Activated CD4-positive, alpha-beta memory T cell treated with anti-CD3 and anti-CD28 coated beads for 36 hours (primary cell): ENCODE results near the gene LIX1L. TPM values are rescaled to one million over a fixed set of nuclear protein-coding genes. Genes with fewer than 3 reads are reported as not detected.
A peak's percentile ranks its signal among the peaks of the same experiment; 100 is the strongest.

Experiments
- CTCF ChIA-PET: fragments of 350-600 bp; sonication (Branson Sonifier 250); formaldehyde crosslinking; loops from one replicate; lab custom pipeline; 2021; ENCODE audit warnings: antibody characterized with exemption, inconsistent platforms; lab: Charles Lee
- POLR2A ChIA-PET: fragments of 350-600 bp; sonication (Branson Sonifier 250); formaldehyde crosslinking; loops from one replicate; lab custom pipeline; 2021; ENCODE audit warnings: antibody characterized with exemption; lab: Charles Lee
- DNase-seq: peaks from one replicate; pipeline ENCODE4 v3.0.0-alpha.2; 2020
- H3K27ac Mint-ChIP-seq: one replicate; pipeline ENCODE4 v1.8.0; 2021; ENCODE audit warnings: mixed read lengths
- H3K27me3 Mint-ChIP-seq: one replicate; pipeline ENCODE4 v1.8.0; 2021; ENCODE audit warnings: mixed read lengths
- H3K36me3 Mint-ChIP-seq: one replicate; pipeline ENCODE4 v1.8.0; 2021; ENCODE audit warnings: mixed read lengths
- H3K4me1 Mint-ChIP-seq: one replicate; pipeline ENCODE4 v1.8.0; 2021; ENCODE audit warnings: low read depth, mixed read lengths
- H3K4me3 Mint-ChIP-seq: one replicate; pipeline ENCODE4 v1.8.0; 2021; ENCODE audit warnings: mild to moderate bottlenecking, mixed read lengths
- H3K9me3 Mint-ChIP-seq: one replicate; pipeline ENCODE4 v1.8.0; 2021; ENCODE audit warnings: mixed read lengths
- intact Hi-C: fragments of 100-400 bp; cut with micrococcal nuclease; formaldehyde crosslinking; loops from one replicate; pipeline ENCODE4 v1.15.1; 2023
- total RNA-seq, 2 experiments: library from RNA; stranded (reverse); gene quantifications; one replicate each; pipeline ENCODE4 v1.2.3, GENCODE V29; 2021

The LIX1L gene
- total RNA-seq, 2 experiments from 2014 or later: 46.6 to 47.8 TPM

- peaks cover 63% of the 10 kb centered on the region for H3K4me1 Mint-ChIP-seq
Observed at GRCh38 chr1:145994391-145995120, 36.7 kb upstream of the LIX1L start.

GRCh38 chr1:145993618-145994390 lies 36.0 kb upstream of the LIX1L start:
- no peak for DNase-seq
- H3K27ac Mint-ChIP-seq: peak overlapping the region; percentile 92
- intact Hi-C loops: no loop called here
- no peaks in the 10 kb centered on the region for H3K9me3 Mint-ChIP-seq
- H3K27me3 Mint-ChIP-seq: no peaks in the 10 kb centered on the region
- H3K4me3 Mint-ChIP-seq: peak overlapping the region; percentile 88
- H3K4me1 Mint-ChIP-seq: peaks cover 57% of the 10 kb centered on the region
- ChIA-PET POLR2A (interaction anchor here (0.6 to 13.2 kb wide), 4 partner anchors 9 to 30 kb away, joined by 3 to 183 read pairs (median 4); partner anchors contain the start of genes ANKRD34A and POLR3GL), CTCF (interaction anchor here (1.3 to 5.2 kb wide), 3 partner anchors 12 to 30 kb away, joined by 3 to 43 read pairs (median 13); partner anchors contain the start of gene ANKRD34A)
- peaks cover 38% of the 10 kb centered on the region for H3K36me3 Mint-ChIP-seq

More at GRCh38 chr1:145994391-145995120, 36.7 kb upstream of the LIX1L start:
- POLR2A ChIA-PET: interaction anchor here (0.6 to 13.2 kb wide), 5 partner anchors 9 to 75 kb away, joined by 3 to 183 read pairs (median 3); partner anchors contain the start of genes ANKRD34A and POLR3GL
- peak overlapping the region; percentile 92 for H3K27ac Mint-ChIP-seq
- intact Hi-C loops: loop anchor here (5.0 kb wide), 2 partner anchors 137 to 167 kb away; partner anchors contain the start of gene PIAS3
- no peaks in the 10 kb centered on the region for H3K27me3 Mint-ChIP-seq
- H3K4me3 Mint-ChIP-seq: peak overlapping the region; percentile 88
- CTCF ChIA-PET: interaction anchor here (1.7 to 5.2 kb wide), 5 partner anchors 10 to 16 kb away, joined by 5 to 72 read pairs (median 13); no protein-coding TSS in a partner anchor
- peaks cover 38% of the 10 kb centered on the region for H3K36me3 Mint-ChIP-seq
- peak; percentile 74 for DNase-seq
- no peaks in the 10 kb centered on the region for H3K9me3 Mint-ChIP-seq

GRCh38 chr1:145992958-145993617 lies 35.3 kb upstream of the LIX1L start:
- H3K27me3 Mint-ChIP-seq: no peaks in the 10 kb centered on the region
- peak overlapping the region; percentile 92 for H3K27ac Mint-ChIP-seq
- ChIA-PET POLR2A (interaction anchor here (13.2 kb wide), 1 partner anchor 13 kb away, joined by 183 read pairs; no protein-coding TSS in a partner anchor), CTCF (interaction anchor here (0.6 to 5.2 kb wide), 4 partner anchors 13 to 29 kb away, joined by 3 to 43 read pairs (median 8); partner anchors contain the start of gene ANKRD34A)
- H3K36me3 Mint-ChIP-seq: peaks cover 38% of the 10 kb centered on the region
- peaks cover 56% of the 10 kb centered on the region for H3K4me1 Mint-ChIP-seq
- no peak for DNase-seq
- H3K4me3 Mint-ChIP-seq: peak overlapping the region; percentile 88
- no peaks in the 10 kb centered on the region for H3K9me3 Mint-ChIP-seq
- intact Hi-C loops: no loop called here

- H3K4me3 Mint-ChIP-seq: peak overlapping the region; percentile 88
- H3K4me1 Mint-ChIP-seq: peaks cover 56% of the 10 kb centered on the region
- no peak for DNase-seq
- intact Hi-C loops: no loop called here
- H3K27ac Mint-ChIP-seq: peak overlapping the region; percentile 92
- no peaks in the 10 kb centered on the region for H3K27me3 Mint-ChIP-seq
- no peaks in the 10 kb centered on the region for H3K9me3 Mint-ChIP-seq
- ChIA-PET POLR2A (interaction anchor here (13.2 kb wide), 1 partner anchor 12 kb away, joined by 183 read pairs; no protein-coding TSS in a partner anchor), CTCF (interaction anchor here (0.6 to 5.2 kb wide), 3 partner anchors 14 to 20 kb away, joined by 3 to 43 read pairs (median 13); no protein-coding TSS in a partner anchor)
- peaks cover 38% of the 10 kb centered on the region for H3K36me3 Mint-ChIP-seq
Observed at GRCh38 chr1:145992502-145992936, 34.7 kb upstream of the LIX1L start.

GRCh38 chr1:145991735-145992412 lies 34.1 kb upstream of the LIX1L start:
- DNase-seq: no peak
- Mint-ChIP-seq H3K4me3 (no peak overlapping the region), H3K27ac (peak overlapping the region; percentile 92), H3K9me3 (no peaks in the 10 kb centered on the region), H3K4me1 (peaks cover 54% of the 10 kb centered on the region), H3K36me3 (peaks cover 38% of the 10 kb centered on the region), H3K27me3 (no peaks in the 10 kb centered on the region)
- ChIA-PET CTCF (interaction anchor here (2.1 to 5.2 kb wide), 3 partner anchors 10 to 14 kb away, joined by 8 to 43 read pairs (median 13); no protein-coding TSS in a partner anchor), POLR2A (interaction anchor here (13.2 kb wide), 1 partner anchor 12 kb away, joined by 183 read pairs; no protein-coding TSS in a partner anchor)
- intact Hi-C loops: no loop called here

GRCh38 chr1:145990249-145990855 lies 32.5 kb upstream of the LIX1L start:
- ChIA-PET POLR2A (interaction anchor here (1.1 to 13.2 kb wide), 2 partner anchors 10 to 12 kb away, joined by 3 to 183 read pairs; no protein-coding TSS in a partner anchor), CTCF (interaction anchor here (2.1 to 5.2 kb wide), 3 partner anchors 8 to 42 kb away, joined by 6 to 43 read pairs (median 8); no protein-coding TSS in a partner anchor)
- Mint-ChIP-seq H3K27ac (peak overlapping the region; percentile 6), H3K36me3 (peaks cover 29% of the 10 kb centered on the region), H3K9me3 (no peaks in the 10 kb centered on the region), H3K4me3 (no peak overlapping the region), H3K27me3 (no peaks in the 10 kb centered on the region), H3K4me1 (peaks cover 63% of the 10 kb centered on the region)
- no peak for DNase-seq
- intact Hi-C loops: no loop called here

GRCh38 chr1:145988773-145989172 lies 31.0 kb upstream of the LIX1L start:
- ChIA-PET POLR2A (interaction anchor here (0.6 to 13.2 kb wide), 2 partner anchors 9 to 18 kb away, joined by 3 to 183 read pairs; no protein-coding TSS in a partner anchor), CTCF (interaction anchor here (1.2 to 2.5 kb wide), 6 partner anchors 9 to 142 kb away, joined by 3 to 17 read pairs (median 8); no protein-coding TSS in a partner anchor)
- Mint-ChIP-seq H3K4me3 (no peak overlapping the region), H3K27ac (peak overlapping the region; percentile 50), H3K9me3 (no peaks in the 10 kb centered on the region), H3K36me3 (peaks cover 14% of the 10 kb centered on the region), H3K27me3 (no peaks in the 10 kb centered on the region), H3K4me1 (peaks cover 66% of the 10 kb centered on the region)
- no peak for DNase-seq
- intact Hi-C loops: no loop called here

- Mint-ChIP-seq H3K36me3 (peaks cover 5% of the 10 kb centered on the region), H3K4me1 (peaks cover 58% of the 10 kb centered on the region), H3K27me3 (no peaks in the 10 kb centered on the region), H3K4me3 (no peak overlapping the region), H3K9me3 (no peaks in the 10 kb centered on the region), H3K27ac (peak overlapping the region; percentile 49)
- CTCF ChIA-PET: interaction anchor here (1.2 to 2.5 kb wide), 5 partner anchors 9 to 141 kb away, joined by 3 to 17 read pairs (median 9); no protein-coding TSS in a partner anchor
- POLR2A ChIA-PET: interaction anchor here (13.2 kb wide), 1 partner anchor 8 kb away, joined by 183 read pairs; no protein-coding TSS in a partner anchor
- no peak for DNase-seq
- intact Hi-C loops: no loop called here
Observed at GRCh38 chr1:145987926-145988325, 30.1 kb upstream of the LIX1L start.

- Mint-ChIP-seq H3K36me3 (no peaks in the 10 kb centered on the region), H3K27ac (no peak overlapping the region), H3K4me1 (peaks cover 45% of the 10 kb centered on the region), H3K9me3 (no peaks in the 10 kb centered on the region), H3K27me3 (no peaks in the 10 kb centered on the region), H3K4me3 (no peak overlapping the region)
- intact Hi-C loops: no loop called here
- ChIA-PET POLR2A (interaction anchor here (0.9 to 13.2 kb wide), 3 partner anchors 6 to 24 kb away, joined by 3 to 183 read pairs (median 3); partner anchors contain the start of gene TXNIP), CTCF (interaction anchor here (0.9 to 2.4 kb wide), 6 partner anchors 9 to 141 kb away, joined by 3 to 9 read pairs (median 4); partner anchors contain the start of gene NUDT17)
- DNase-seq: no peak
Observed at GRCh38 chr1:145986551-145986950, 28.7 kb upstream of the LIX1L start.
